Brain microvascular endothelial cell (primary cell): ENCODE measurements around the gene FBXO28.

Experiments used
- DNase-seq: peaks from one replicate; pipeline ENCODE4 v3.0.0-alpha.2; 2020
- H3K27ac ChIP-seq: fragments of 250-450 bp; sonication (Bioruptor Pico); 2 replicates; pipeline ENCODE4 v1.5.1; 2020; ENCODE audit warnings: mild to moderate bottlenecking, moderate library complexity
- H3K27me3 ChIP-seq: fragments of 250-450 bp; sonication (Bioruptor Pico); replicated peaks from 2 replicates; pipeline ENCODE4 v1.5.1; 2020; ENCODE audit warnings: mild to moderate bottlenecking
- H3K36me3 ChIP-seq: fragments of 250-450 bp; sonication (Bioruptor Pico); replicated peaks from 2 replicates; pipeline ENCODE4 v1.5.1; 2020; ENCODE audit warnings: mild to moderate bottlenecking
- H3K4me3 ChIP-seq: 2 replicates; pipeline ENCODE4 v1.5.1; 2011; ENCODE audit warnings: low read depth, mild to moderate bottlenecking, control low read depth, low read length, moderate library complexity
- in situ Hi-C: cut with HindIII; loops from 2 replicates; pipeline ENCODE4 v1.10.0; 2017; ENCODE audit warnings: low sequenced_read_pairs, low pct_ligation_motif_present
- TF ChIP-seq, protein P1 (sequence below): IDR thresholded peaks from 2 replicates; pipeline ENCODE4 v1.5.1; 2011; ENCODE audit warnings: low read depth, mild to moderate bottlenecking, moderate library complexity, low read length, control low read depth, inconsistent platforms; ENCODE audit errors: missing control alignments

Gene FBXO28

DNA sequence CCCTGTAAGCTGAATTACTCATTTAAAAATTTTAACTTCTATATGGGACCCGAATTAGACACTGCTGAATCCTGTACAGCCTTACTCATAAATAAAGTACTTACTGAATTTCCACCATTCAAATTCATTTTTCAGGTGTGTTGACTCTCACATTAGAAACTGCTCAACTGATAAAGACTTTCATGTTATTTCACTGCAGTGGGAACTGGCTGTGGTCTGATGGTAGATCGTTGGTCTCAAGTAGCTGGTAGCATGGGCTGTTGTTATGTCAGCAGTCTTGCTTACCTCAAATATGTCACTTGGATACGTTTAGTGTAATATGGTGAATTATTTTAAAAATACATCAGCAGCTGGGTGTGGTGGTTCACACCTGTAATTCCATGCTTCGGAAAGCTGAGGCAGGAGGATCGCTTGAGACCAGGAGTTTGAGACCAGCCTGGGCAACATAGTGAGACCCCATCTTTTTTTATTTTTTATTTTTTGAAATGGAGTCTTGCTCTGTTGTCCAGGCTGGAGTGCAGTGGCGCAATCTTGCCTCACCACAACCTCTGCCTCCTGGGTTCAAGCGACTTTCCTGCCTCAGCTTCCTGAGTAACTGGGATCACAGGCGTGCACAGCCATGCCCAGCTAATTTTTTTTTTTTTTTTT, 79.5 kb downstream of the FBXO28 start:
- in situ Hi-C loops, result no loop called here
- H3K36me3 ChIP-seq, result peaks cover 27% of the 10 kb centered on the region
- no peak for DNase-seq
- H3K27me3 ChIP-seq, result no peaks in the 10 kb centered on the region
- no peak overlapping the region for H3K27ac ChIP-seq
- TF ChIP-seq, protein P1, sequence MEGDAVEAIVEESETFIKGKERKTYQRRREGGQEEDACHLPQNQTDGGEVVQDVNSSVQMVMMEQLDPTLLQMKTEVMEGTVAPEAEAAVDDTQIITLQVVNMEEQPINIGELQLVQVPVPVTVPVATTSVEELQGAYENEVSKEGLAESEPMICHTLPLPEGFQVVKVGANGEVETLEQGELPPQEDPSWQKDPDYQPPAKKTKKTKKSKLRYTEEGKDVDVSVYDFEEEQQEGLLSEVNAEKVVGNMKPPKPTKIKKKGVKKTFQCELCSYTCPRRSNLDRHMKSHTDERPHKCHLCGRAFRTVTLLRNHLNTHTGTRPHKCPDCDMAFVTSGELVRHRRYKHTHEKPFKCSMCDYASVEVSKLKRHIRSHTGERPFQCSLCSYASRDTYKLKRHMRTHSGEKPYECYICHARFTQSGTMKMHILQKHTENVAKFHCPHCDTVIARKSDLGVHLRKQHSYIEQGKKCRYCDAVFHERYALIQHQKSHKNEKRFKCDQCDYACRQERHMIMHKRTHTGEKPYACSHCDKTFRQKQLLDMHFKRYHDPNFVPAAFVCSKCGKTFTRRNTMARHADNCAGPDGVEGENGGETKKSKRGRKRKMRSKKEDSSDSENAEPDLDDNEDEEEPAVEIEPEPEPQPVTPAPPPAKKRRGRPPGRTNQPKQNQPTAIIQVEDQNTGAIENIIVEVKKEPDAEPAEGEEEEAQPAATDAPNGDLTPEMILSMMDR, result no peak
- H3K4me3 ChIP-seq, result no peak overlapping the region

DNA sequence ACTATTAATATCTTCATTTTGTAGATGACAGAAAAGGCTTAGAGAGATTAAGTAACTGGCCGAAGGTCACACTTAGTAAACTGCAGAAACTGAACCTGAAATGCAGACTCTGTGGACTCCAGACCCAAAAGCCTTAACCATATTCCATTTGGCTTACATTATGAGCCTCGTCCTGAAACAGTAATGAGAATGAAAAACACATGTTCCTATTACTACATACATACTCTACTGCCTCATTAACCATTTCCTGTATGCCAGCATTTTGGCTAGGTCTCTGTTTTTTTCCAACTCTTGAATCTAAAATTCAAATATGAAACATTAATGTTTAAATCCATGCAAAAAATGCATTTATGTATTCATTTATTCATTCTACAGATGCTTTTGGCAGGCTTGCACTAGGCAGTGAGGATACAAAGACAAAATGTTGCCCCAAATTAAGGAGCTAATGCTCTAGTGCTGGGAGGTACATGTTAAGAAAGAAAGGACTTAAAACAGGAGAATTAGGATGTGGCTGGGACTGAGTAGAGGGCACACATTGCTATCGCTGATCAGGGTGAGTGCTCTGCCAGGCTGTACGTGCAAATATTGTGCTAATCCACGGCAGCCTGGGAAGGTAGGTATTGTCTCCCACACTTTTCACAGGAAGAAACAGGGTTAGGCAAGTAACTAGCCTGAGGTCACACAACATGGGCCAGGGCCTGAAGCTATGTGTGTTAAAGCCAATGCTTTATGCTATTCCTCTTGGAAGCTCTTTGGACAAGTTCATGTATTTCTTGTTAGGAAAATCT, 83.1 kb downstream of the FBXO28 start:
- in situ Hi-C loops, result no loop called here
- TF ChIP-seq, protein P1, result no peak
- no peak overlapping the region for H3K4me3 ChIP-seq
- no peak overlapping the region for H3K27ac ChIP-seq
- DNase-seq, result no peak
- peaks cover 17% of the 10 kb centered on the region for H3K36me3 ChIP-seq
- no peaks in the 10 kb centered on the region for H3K27me3 ChIP-seq

DNA sequence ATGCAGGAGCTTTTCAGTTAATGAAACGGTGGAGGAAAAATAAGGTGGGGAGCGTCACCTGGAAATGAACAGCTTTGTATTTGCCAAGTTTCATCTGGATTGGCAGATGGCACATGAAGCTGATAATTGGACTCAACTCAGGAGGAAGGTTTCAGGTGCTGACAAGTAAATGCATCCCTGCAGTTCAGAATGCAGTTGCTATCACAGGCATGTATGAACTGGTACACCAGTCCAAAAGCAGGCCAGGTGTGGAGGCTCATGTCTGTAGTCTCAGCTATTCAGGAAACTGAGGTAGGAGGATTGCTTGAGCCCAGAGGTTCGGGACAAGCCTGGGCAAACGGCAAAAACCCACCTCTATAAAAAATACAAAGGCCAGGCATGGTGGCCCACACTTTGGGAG, 84.7 kb downstream of the FBXO28 start:
- in situ Hi-C loops, result no loop called here
- Histone ChIP-seq H3K27ac (no peak overlapping the region), H3K36me3 (peaks cover 5% of the 10 kb centered on the region), H3K27me3 (no peaks in the 10 kb centered on the region), H3K4me3 (no peak overlapping the region)
- TF ChIP-seq, protein P1, result no peak
- no peak for DNase-seq

DNA sequence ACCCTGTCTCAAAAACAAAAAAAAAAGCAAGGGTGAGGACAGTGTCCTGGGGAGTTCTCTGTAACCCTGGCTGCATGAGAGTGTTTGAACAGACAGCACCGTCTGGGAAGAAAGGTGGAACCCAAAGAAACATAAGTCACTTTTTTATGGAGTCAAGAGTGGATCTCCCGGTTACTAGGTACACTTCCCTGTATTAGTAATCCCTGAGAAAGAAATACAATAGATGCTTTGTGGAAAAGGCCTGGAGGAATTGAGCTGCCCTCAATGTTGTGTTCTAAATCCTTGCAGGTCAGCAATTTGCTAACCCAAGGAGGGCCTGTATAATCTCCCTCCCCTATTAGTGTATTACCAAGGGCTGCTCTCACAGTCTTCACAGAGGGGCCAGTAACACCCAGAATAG, 85.8 kb downstream of the FBXO28 start:
- Histone ChIP-seq H3K27ac (no peak overlapping the region), H3K4me3 (no peak overlapping the region), H3K36me3 (peaks cover 2% of the 10 kb centered on the region), H3K27me3 (no peaks in the 10 kb centered on the region)
- in situ Hi-C loops, result no loop called here
- DNase-seq, result no peak
- TF ChIP-seq, protein P1, result no peak

DNA sequence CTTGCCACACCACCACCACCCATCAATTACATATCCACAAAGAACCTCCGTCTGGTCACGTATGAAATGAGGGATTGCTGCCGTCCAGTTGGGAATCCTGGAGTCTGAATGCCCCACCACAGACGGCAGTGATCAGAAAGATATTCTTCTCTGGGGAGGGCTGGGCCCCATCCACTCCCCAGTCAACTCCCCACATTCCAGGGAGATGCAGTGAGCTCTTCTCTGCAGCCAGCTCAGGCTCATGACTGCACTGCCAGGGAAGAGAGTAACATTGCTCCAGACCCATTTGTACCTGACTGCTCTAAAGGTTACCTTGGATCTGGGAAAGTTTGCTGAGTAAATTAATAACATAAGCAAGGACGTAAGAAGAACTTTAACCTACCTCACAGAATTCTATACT, 87.5 kb downstream of the FBXO28 start:
- H3K27ac ChIP-seq, result no peak overlapping the region
- no peaks in the 10 kb centered on the region for H3K27me3 ChIP-seq
- TF ChIP-seq, protein P1, result no peak
- no peak overlapping the region for H3K4me3 ChIP-seq
- no peak for DNase-seq
- in situ Hi-C loops, result no loop called here
- no peaks in the 10 kb centered on the region for H3K36me3 ChIP-seq
